T-helper 17 cell (primary cell): ENCODE measurements around the gene RUVBL1. TPM values are rescaled to one million over a fixed set of nuclear protein-coding genes. Genes with fewer than 3 reads are reported as not detected.

Experiments
- ATAC-seq: fragments of 150-1000 bp; cut with Tn5 transposase; 2 replicates; pipeline ENCODE4 v1.10.0; 2021; ENCODE audit warnings: mild to moderate bottlenecking, moderate library complexity
- DNase-seq, 3 donors: peaks; one replicate each; pipeline versions ENCODE4 v3.0.0 to v3.0.0-alpha.2; 2020 to 2021
- H3K9me3 ChIP-seq: one replicate; pipeline ENCODE4 v1.7.0; 2013; ENCODE audit warnings: low read length, mild to moderate bottlenecking; ENCODE audit not compliant: control insufficient read depth, poor library complexity, severe bottlenecking
- H3K27ac Mint-ChIP-seq: one replicate; pipeline ENCODE4 v1.8.0; 2022; ENCODE audit warnings: mild to moderate bottlenecking, moderate library complexity, mixed read lengths
- H3K27me3 Mint-ChIP-seq: one replicate; pipeline ENCODE4 v1.8.0; 2022; ENCODE audit warnings: mixed read lengths
- H3K36me3 Mint-ChIP-seq: one replicate; pipeline ENCODE4 v1.8.0; 2022; ENCODE audit warnings: low read depth, mixed read lengths
- H3K4me1 Mint-ChIP-seq: one replicate; pipeline ENCODE4 v1.8.0; 2022; ENCODE audit warnings: mild to moderate bottlenecking, mixed read lengths
- H3K4me3 Mint-ChIP-seq: one replicate; pipeline ENCODE4 v1.8.0; 2022; ENCODE audit warnings: mild to moderate bottlenecking, moderate library complexity, mixed read lengths
- total RNA-seq, 4 donors: library from RNA in 2 of 4; stranded (reverse) in 2 of 4; gene quantifications; one replicate each; pipeline ENCODE4 v1.2.3 and lab custom pipeline; 2022 to 2026

Gene RUVBL1
- total RNA-seq, 2 donors from 2014 or later = 18.5 to 21.3 TPM

DNA sequence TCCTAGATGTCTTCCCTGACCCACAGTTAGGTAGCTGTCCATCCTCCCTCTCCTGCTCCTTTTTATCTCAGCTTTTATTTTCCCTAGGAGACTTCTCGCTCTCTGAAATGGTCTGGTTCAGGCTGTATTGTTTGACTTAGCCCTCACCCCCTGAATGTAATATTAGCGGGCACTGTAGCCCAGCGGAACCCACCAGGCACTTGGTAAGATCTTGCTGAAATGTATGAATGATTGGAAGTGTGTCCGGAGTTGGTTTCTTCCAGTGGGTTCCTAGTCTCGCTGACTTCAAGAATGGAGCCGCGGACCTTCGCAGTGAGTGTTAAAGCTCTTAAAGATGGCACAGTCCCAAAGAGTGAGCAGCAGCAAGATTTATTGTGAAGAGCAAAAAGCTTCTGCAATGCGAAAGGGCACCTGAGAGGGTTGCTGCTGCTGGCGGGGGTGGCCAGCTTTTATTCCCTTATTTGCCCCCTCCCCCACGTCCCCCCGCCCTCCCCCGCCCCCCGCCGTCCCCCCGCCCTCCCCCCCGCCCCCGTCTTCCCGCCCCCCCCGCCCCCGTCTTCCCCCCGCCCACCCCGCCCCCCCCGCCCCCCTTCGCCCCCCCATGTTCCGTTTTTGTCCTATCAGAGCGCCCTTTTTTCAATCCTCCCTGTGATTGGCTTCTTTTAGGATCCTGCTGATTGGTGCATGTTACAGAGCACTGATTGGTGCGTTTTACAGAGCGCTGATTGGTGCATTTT, 29.0 kb upstream of the RUVBL1 start:
- Mint-ChIP-seq H3K4me3 (peak overlapping the region; percentile 89), H3K27ac (peak overlapping the region; percentile 78), H3K27me3 (no peaks in the 10 kb centered on the region), H3K4me1 (peaks cover 15% of the 10 kb centered on the region), H3K36me3 (peaks cover 8% of the 10 kb centered on the region)
- H3K9me3 ChIP-seq = no peaks in the 10 kb centered on the region
- DNase-seq = no peak
- ATAC-seq = peak; percentile 79

DNA sequence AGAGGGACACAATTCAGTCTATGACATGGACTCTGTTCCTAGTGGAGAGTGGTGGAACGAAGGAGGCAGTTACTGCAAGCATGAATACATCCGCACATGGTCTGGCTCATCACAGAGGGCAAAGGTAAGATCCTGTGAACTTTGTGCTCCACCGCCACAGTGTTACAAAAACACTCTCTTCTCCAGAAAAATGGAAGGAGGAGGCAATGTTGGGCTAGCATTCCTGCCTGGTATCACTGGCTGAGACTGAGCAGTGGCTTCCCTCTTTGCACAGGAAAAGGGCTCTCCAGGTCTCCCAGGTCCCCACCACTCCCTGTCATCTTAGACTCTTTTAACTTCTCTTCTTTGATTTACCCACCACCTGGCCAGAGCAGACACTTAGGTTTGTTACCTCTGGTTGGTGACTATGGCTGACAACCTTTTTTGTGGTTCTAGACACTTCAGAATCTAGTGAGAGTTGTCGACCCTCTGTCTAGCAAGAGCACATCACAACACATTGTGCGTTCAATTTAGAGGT, 28.2 kb upstream of the RUVBL1 start:
- Mint-ChIP-seq H3K4me1 (peaks cover 15% of the 10 kb centered on the region), H3K4me3 (no peak overlapping the region), H3K27ac (peak overlapping the region; percentile 62), H3K36me3 (peaks cover 5% of the 10 kb centered on the region), H3K27me3 (no peaks in the 10 kb centered on the region)
- no peaks in the 10 kb centered on the region for H3K9me3 ChIP-seq
- no peak for DNase-seq
- no peak for ATAC-seq

DNA sequence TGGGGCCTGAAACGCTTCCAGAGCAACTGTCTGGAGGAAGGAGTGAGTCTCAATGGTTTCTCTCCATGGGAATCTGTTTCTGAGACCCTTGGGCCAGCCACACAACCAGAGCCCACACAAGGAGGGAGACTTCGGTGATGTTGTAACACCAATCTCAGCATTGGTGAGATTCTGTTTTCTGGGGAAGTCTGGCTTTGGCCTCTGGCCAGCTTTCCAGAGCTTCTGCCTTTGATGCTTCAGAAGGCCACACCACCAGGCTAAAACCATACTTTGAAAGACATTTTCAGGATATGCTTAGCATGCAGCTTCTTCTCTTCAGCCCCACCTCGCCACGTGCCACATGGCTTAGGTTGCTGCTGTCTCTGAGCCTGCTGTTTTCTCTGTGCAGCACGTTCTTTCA, 26.0 kb upstream of the RUVBL1 start:
- Mint-ChIP-seq H3K36me3 (peaks cover 10% of the 10 kb centered on the region), H3K4me3 (no peak overlapping the region), H3K27me3 (no peaks in the 10 kb centered on the region), H3K4me1 (peaks cover 9% of the 10 kb centered on the region), H3K27ac (no peak overlapping the region)
- DNase-seq = no peak
- no peak for ATAC-seq
- H3K9me3 ChIP-seq = no peaks in the 10 kb centered on the region

DNA sequence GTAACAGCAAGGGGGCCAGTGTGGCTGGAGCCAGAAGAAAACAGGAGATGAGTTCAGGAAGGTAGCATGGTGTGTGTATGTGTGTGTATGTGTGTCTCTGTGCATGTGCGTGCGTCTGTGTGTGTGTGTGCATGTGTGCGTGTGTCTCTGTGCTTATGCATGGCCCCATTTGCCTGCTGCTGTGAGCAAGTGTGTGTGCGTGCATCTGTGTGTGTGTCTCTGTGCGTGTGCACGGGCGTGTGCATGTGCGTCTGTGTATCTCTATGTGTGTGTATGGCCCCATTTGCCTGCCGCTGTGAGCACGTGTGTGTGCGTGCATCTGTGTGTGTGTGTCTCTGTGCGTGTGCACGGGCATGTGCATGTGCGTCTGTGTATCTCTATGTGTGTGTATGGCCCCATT, 22.6 kb upstream of the RUVBL1 start:
- no peak overlapping the region for H3K27ac Mint-ChIP-seq
- no peak overlapping the region for H3K4me3 Mint-ChIP-seq
- no peaks in the 10 kb centered on the region for H3K27me3 Mint-ChIP-seq
- H3K36me3 Mint-ChIP-seq = peaks cover 7% of the 10 kb centered on the region
- no peaks in the 10 kb centered on the region for H3K9me3 ChIP-seq
- ATAC-seq = no peak
- no peak for DNase-seq
- H3K4me1 Mint-ChIP-seq = peaks cover 3% of the 10 kb centered on the region

DNA sequence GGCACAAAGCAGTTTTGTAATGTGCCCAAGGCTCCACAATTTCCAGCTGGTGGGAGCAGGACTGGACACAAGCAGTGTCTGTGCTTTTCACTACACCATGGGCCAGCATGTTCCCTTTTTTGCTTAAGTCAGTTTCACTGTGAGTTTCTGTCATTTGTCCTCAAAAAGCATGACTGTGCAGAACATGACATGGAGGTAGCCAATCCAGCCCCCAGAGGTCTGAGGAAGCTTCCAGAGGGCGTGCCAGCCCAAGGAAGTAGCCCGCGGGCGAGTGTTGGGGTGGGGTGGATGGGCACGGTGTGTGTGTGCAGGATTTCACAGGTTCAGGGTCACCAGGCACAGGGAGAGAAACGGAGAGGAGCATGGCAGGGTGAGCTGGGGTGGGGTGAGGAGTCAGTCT, 21.7 kb upstream of the RUVBL1 start:
- H3K4me1 Mint-ChIP-seq = peaks cover 3% of the 10 kb centered on the region
- no peaks in the 10 kb centered on the region for H3K9me3 ChIP-seq
- ATAC-seq = peak; percentile 16

DNA sequence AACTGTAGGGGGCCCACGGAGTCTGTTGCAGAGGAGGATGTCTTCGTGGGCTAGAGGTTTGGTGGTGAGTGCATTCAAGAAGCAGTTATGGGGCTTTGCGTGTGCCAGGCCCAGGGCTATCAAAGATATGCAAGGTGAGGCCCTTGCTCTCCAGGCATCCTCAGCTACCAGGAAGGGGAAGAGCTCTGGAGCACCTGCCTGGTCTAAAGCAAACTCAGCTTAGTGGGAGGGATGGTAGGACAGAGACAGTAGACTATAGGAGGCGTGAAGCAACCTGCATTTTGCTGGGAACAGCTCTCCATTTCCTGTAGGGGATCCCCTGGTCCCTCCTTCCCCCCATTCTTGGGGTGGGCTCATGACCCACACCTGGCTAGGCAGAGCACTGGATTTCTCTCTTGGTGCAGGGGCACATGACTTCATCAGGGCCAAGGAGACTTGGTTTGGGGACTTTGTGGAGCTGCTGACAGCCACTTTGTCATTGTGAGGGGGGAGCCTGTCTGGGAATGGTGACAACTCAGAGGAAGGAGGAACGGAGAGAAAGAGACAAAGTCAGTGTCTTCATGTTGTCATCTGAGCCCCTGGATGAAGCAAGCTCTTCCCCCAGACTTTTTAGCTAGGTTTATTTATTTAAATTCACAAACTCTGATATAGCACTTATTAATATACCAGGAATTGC, 21.0 kb upstream of the RUVBL1 start:
- DNase-seq (no peak), ATAC-seq (no peak)
- no peak overlapping the region for H3K27ac Mint-ChIP-seq
- peaks cover 7% of the 10 kb centered on the region for H3K36me3 Mint-ChIP-seq
- no peaks in the 10 kb centered on the region for H3K4me1 Mint-ChIP-seq
- H3K27me3 Mint-ChIP-seq = no peaks in the 10 kb centered on the region
- no peak overlapping the region for H3K4me3 Mint-ChIP-seq
- H3K9me3 ChIP-seq = no peaks in the 10 kb centered on the region

More for the DNA sequence above, 21.7 kb upstream of the RUVBL1 start:
- no peaks in the 10 kb centered on the region for H3K27me3 Mint-ChIP-seq
- H3K27ac Mint-ChIP-seq = no peak overlapping the region
- DNase-seq = no peak
- H3K36me3 Mint-ChIP-seq = peaks cover 7% of the 10 kb centered on the region
- no peak overlapping the region for H3K4me3 Mint-ChIP-seq

DNA sequence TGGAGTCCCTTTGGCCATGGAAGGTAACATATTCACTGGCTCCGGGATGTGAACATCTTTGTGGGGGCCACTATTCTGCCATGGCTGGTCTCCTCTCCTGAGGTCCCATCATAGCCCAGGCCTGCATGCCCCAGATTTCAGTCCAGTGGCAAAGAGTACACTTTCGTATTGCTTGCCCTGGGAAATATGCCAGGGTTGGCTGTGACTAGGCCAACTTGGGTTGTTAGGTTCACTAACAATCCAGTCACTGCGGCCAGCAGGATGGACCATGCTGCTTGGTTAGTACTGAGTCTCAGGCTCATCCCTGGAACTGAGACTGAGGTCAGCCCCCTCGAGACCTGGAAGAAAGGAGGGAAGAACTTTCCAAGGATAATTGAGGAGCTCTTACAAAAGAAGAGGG, 19.9 kb upstream of the RUVBL1 start:
- H3K27ac Mint-ChIP-seq = no peak overlapping the region
- H3K4me1 Mint-ChIP-seq = no peaks in the 10 kb centered on the region
- H3K4me3 Mint-ChIP-seq = no peak overlapping the region
- H3K9me3 ChIP-seq = no peaks in the 10 kb centered on the region
- H3K27me3 Mint-ChIP-seq = no peaks in the 10 kb centered on the region
- peaks cover 7% of the 10 kb centered on the region for H3K36me3 Mint-ChIP-seq
- DNase-seq (no peak), ATAC-seq (no peak)

DNA sequence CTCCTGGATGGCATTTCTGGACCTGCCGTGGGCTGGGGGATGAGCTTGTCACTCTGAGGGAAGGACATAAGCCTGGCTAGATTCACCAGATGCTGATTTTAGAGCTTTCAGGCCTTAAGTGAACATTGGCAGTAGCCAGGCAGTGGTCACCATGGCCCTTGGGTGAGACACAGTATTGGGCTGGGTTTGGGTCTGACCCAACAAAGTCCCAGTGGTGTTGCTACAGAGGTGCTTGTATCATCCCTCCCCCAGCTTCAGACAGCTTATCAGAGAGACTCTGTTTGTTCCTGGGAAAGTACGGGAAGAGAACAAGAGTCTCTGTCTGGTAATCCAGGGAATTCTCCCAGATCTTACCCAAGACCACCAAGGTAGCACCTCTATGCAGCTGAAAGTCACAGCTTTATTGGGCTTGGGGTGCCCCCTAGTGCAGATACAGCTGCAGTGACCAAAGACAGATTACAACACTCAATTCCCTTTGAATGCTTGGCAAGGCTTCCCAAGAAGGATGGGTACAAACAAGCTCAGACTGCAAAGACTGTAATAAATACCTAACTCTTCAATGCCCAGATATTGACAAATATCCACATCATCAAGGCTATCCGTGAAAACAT, 9.8 kb upstream of the RUVBL1 start:
- no peak overlapping the region for H3K27ac Mint-ChIP-seq
- peaks cover 5% of the 10 kb centered on the region for H3K27me3 Mint-ChIP-seq
- H3K4me3 Mint-ChIP-seq = no peak overlapping the region
- no peaks in the 10 kb centered on the region for H3K9me3 ChIP-seq
- peaks cover 3% of the 10 kb centered on the region for H3K36me3 Mint-ChIP-seq
- DNase-seq (peak in 2 of 3 donors; percentile 19 to 43), ATAC-seq (peak; percentile 71)
- no peaks in the 10 kb centered on the region for H3K4me1 Mint-ChIP-seq

DNA sequence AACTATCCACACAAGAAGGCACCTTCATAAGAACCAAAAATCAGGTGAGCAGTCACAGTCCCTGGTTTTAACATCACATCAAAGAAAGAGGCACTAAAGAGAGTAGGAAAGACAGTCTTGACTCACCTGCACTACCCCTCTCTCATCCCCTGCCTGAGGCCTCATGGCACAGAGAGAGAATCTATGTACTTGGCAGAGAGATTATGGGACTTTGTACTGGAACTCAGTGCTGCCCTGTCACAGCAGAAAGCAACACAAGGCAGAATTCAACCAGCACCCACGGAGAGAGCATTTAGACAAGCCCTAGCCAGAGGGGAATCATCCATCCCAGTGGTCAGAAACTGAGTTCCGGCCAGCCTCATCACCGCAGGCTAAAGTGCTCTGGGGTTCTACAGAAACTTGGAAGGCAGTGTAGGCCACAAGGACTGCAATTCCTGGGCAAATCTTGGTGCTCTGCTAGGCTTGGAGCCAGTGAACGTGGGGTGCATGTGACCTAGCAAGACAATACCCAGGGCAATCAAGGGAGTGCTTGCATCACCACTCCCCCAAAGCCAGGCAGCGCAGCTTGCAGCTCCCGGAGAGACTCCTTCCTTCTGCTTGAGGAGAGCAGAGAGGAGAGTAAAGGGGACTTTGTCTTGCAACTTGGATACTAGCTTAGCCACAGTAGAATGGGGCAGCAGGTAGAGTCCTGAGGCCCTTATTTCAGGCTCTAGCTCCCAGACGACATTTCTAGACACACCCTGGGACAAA, 8.5 kb upstream of the RUVBL1 start:
- no peak overlapping the region for H3K27ac Mint-ChIP-seq
- DNase-seq (no peak), ATAC-seq (no peak)
- no peak overlapping the region for H3K4me3 Mint-ChIP-seq
- H3K36me3 Mint-ChIP-seq = peaks cover 3% of the 10 kb centered on the region
- peaks cover 5% of the 10 kb centered on the region for H3K27me3 Mint-ChIP-seq
- H3K4me1 Mint-ChIP-seq = no peaks in the 10 kb centered on the region
- H3K9me3 ChIP-seq = no peaks in the 10 kb centered on the region

DNA sequence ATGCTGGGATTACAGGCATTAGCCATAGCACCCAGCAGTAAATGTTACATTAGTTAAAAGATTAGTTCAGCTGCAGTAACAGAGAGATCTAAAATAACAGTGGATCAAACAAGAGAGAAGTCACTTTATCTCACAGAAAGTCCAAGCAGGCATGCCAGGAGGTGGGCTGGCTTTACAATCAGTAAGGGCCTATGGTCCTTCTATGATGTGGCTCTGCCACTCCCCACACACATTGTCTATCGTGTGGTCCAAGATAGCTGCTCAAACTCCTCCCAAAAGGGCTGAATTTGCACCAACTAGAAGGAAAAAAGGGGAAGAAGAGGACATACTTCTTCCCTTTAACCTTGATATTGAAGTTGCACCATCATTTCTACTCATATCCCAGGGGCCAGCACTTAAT, 4.6 kb upstream of the RUVBL1 start:
- H3K9me3 ChIP-seq = no peaks in the 10 kb centered on the region
- peak overlapping the region; percentile 99 for H3K27ac Mint-ChIP-seq
- H3K36me3 Mint-ChIP-seq = peaks cover 3% of the 10 kb centered on the region
- no peak for DNase-seq
- H3K4me3 Mint-ChIP-seq = no peak overlapping the region
- H3K27me3 Mint-ChIP-seq = no peaks in the 10 kb centered on the region
- ATAC-seq = no peak
- H3K4me1 Mint-ChIP-seq = peaks cover 12% of the 10 kb centered on the region

DNA sequence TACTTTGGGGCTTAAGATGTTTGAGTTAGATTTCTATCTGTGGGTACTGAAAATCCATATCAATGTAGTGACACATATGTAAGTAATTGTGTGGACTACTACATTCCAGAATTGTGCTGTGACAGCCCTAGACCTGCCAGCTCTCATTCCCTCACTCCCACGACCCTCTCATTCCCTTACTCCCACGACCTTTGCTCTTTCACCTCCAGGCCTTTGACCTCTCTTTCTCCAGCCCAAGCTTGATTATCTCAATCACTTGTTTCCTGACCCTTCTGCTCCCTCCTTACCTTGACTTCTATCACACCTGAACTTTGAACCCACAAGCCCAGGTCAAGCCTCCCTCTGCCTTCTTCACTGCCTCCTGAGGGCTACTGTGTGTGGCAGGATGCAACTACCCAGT, 3.6 kb upstream of the RUVBL1 start:
- H3K4me1 Mint-ChIP-seq = peaks cover 15% of the 10 kb centered on the region

DNA sequence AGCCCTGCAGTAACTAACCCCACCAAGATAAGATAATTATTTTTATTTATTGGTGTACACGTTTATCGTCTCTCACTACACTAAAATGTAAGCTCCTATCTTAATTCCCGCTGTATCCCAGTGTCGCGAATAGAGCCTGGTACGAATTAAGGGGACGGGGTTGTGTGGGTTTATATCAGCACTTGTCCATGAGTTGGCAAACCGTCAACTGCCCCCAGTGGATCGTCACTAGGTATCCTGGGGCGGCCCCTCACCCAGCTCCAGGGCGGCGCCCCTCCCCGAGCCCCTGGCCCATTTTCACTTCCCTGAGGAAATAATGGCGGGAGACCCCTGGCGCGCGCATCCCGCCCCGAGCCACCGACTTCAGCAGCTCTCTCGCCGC, 465 bp downstream of the RUVBL1 start:
- peak in 1 of 3 donors; percentile 5 for DNase-seq
- peak overlapping the region; percentile 100 for H3K4me3 Mint-ChIP-seq

More for the DNA sequence above, 3.6 kb upstream of the RUVBL1 start:
- peaks cover 3% of the 10 kb centered on the region for H3K36me3 Mint-ChIP-seq
- no peaks in the 10 kb centered on the region for H3K9me3 ChIP-seq
- H3K27me3 Mint-ChIP-seq = no peaks in the 10 kb centered on the region
- DNase-seq (no peak), ATAC-seq (no peak)
- H3K4me3 Mint-ChIP-seq = no peak overlapping the region
- H3K27ac Mint-ChIP-seq = peak overlapping the region; percentile 99

DNA sequence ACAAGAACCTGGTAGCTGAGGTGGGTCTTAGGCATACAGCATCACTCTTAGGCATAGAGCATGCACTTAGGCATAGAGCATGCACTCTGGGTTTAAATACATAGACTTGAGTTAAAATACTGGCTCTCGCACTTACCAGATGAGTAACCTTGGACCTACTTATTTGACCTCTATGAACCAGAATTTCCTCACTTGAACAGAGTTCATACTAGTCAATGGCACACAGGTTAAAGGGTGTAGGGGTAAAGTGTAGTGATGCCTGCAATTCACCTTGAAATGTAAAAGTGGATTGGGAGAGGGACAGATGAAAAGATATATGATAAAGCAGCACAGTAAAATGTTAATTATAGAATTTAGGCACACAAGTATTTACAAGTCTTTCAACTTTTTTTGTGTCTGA, 1.6 kb downstream of the RUVBL1 start:
- no peak for ATAC-seq
- H3K9me3 ChIP-seq = no peaks in the 10 kb centered on the region
- no peaks in the 10 kb centered on the region for H3K27me3 Mint-ChIP-seq
- peak overlapping the region; percentile 100 for H3K4me3 Mint-ChIP-seq
- peaks cover 5% of the 10 kb centered on the region for H3K36me3 Mint-ChIP-seq
- H3K4me1 Mint-ChIP-seq = peaks cover 28% of the 10 kb centered on the region
- DNase-seq = no peak
- peak overlapping the region; percentile 99 for H3K27ac Mint-ChIP-seq

More for the DNA sequence above, 465 bp downstream of the RUVBL1 start:
- no peak for ATAC-seq
- H3K36me3 Mint-ChIP-seq = peaks cover 5% of the 10 kb centered on the region
- H3K9me3 ChIP-seq = no peaks in the 10 kb centered on the region
- no peaks in the 10 kb centered on the region for H3K27me3 Mint-ChIP-seq
- peak overlapping the region; percentile 99 for H3K27ac Mint-ChIP-seq
- H3K4me1 Mint-ChIP-seq = peaks cover 28% of the 10 kb centered on the region
